ENCODE measurements around the gene DTX1. TPM values are rescaled to one million over a fixed set of nuclear protein-coding genes. Genes with fewer than 3 reads are reported as not detected.

Gene DTX1
- total RNA-seq, result 1 to 10 TPM; 2.8 to 4.1 TPM
- polyA plus RNA-seq, result 1 to 10 TPM in 1 of 3 donors, under 1 TPM in 2; 0.09 to 1.5 (median 0.48) TPM
- total RNA-seq, result 0.22 to 1.1 (median 0.85) reads per million in 6 experiments

DNA sequence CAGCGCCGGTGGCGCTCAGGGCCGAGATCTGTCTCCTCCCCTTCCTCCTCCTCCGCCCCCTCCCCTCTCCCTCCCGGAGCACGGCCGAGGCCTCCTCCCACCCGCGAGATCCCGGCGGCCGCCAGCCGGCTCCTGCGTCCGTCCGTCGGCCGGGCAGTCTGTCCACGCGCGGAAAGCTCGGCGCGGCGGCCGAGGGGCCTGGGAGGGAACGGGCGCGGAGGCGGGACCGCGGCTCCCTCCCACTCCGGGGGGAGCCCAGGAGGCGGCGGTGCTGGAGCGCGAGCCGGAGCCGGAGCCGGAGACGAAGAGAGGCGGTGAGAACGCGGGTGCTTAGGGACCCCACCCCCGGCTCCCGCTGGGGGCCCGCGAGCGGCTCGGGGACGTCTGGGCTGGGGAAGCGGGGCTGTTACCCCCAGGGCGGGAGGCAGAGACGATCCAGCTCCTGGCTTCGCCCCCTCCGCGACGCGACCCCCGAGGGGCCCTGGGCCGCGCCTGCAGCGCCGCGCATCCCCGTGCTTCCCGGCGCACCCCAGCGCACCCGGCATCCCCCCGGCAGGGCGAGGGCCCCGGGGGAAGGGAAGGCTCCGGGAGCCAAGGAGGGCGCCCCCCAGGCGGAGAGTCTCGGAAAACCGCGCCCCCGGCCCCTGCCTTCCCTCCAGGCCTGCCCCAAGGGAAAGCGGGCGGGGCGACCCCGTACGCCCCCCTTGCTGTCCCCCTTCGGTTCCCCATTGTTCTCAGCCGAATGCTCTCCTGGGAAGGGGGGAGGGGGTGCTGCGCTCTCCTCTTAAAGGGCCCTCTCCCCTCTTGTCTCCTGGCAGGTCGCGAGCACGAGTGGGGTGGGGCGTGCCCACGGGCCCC, at the start of gene DTX1:
Gene DTX1, plus strand, starts transcription at position 100 of the 858 bp plus-strand sequence. CDS start 1,463 bp downstream, outside the sequence.
- ATAC-seq (peak; percentile 78 to 91), DNase-seq (peak in 8 of 10 donors; percentile 4 to 39 (median 32))
- Mint-ChIP-seq H3K27me3 (peaks cover 0 to 2% (median 0%) of the 10 kb centered on the region in 5 donors), H3K9me3 (no peaks in the 10 kb centered on the region), H3K27ac (peak within 1 kb of the TSS in 9 of 10 donors; percentile 11 to 77 (median 39)), H3K4me1 (peaks cover 10 to 33% (median 28%) of the 10 kb centered on the region in 4 donors), H3K36me3 (peaks cover 0 to 2% (median 0%) of the 10 kb centered on the region in 3 donors), H3K4me3 (peak within 1 kb of the TSS; percentile 73 to 89 (median 77))
- POLR2A ChIA-PET, result no interaction called here

DNA sequence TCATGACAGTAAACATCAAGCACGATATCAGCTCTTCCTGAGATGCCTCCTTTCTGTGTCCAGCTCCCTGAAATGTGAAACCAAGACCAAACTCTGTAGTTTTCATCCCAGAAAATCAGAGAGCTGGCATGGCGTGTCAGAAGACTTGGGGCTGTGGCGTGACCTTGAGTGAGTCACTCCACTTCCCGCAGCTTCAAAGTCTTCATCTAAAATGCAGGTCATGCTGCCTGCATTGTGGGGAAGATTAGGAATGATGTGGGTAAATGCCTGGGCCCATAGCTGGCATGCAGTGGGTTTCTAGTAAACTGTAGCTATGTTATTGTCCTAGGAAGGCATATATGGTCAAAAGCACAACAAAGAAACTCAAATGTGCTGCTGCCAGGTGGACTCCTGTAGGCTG, 49.4 kb upstream of the DTX1 start:
- H3K36me3 Mint-ChIP-seq, result peaks cover 36 to 94% (median 67%) of the 10 kb centered on the region in 3 donors
- ATAC-seq (no peak), DNase-seq (no peak)
- H3K9me3 Mint-ChIP-seq, result peaks cover 4 to 21% (median 9%) of the 10 kb centered on the region in 9 donors
- no peak overlapping the region for H3K4me3 Mint-ChIP-seq
- POLR2A ChIA-PET, result no interaction called here
- H3K27ac Mint-ChIP-seq, result no peak overlapping the region
- no peaks in the 10 kb centered on the region for H3K27me3 Mint-ChIP-seq
- H3K4me1 Mint-ChIP-seq, result peaks cover 0 to 2% (median 0%) of the 10 kb centered on the region in 4 donors

DNA sequence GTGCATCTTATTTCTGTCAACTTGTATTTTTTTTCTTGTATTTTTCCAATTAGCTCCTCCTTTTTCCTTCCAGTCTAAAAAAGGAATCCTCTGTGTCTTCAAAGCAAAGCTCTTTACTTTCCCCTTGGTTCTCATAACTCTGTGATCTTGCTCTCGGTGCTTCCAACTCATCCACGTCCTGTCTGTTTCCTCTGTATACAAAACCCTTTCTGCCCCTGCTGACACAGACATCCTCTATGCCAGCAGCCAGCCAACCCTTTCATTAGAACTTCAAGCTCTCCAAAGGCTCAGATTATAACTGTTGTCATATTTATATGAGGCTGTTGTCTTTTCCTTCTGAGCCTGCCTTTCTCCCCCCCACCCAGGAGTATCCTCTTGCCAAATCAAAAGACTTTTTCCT, 45.8 kb upstream of the DTX1 start:
- ATAC-seq (no peak), DNase-seq (no peak)
- Mint-ChIP-seq H3K4me1 (peaks cover 0 to 7% (median under 1%) of the 10 kb centered on the region in 4 donors), H3K27me3 (no peaks in the 10 kb centered on the region), H3K36me3 (peaks cover 36 to 60% (median 55%) of the 10 kb centered on the region in 3 donors), H3K4me3 (no peak overlapping the region), H3K9me3 (peaks cover 4 to 21% (median 9%) of the 10 kb centered on the region in 9 donors), H3K27ac (peak overlapping the region in 2 of 10 donors; percentile 20 to 72)
- POLR2A ChIA-PET, result no interaction called here

DNA sequence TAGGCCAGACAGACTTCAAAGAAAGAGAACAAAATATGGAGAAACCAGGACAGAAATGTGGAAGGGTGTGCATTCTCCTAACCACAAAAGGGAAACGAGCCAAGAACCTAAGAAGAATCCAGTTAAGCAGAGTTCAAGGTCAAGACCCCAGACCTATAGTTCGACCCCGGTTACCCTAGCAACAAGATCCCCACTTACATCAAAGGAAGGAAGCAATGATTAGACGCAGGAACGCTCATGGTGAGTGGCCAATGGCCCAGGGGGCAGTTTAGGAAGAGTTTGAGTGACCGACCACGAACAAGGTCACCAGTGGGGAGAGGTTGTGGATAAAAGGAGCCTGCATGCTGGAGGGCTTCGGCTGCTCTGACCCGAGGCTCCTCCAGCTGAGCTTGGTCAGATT, 42.0 kb upstream of the DTX1 start:
- Mint-ChIP-seq H3K9me3 (peaks cover 4 to 21% (median 9%) of the 10 kb centered on the region in 9 donors), H3K4me3 (no peak overlapping the region), H3K27me3 (peaks cover 0 to 4% (median 4%) of the 10 kb centered on the region in 5 donors), H3K4me1 (peaks cover 0 to 7% (median under 1%) of the 10 kb centered on the region in 4 donors), H3K27ac (peak overlapping the region in 1 of 10 donors; percentile 8), H3K36me3 (peaks cover 16 to 27% (median 23%) of the 10 kb centered on the region in 3 donors)
- ATAC-seq (no peak), DNase-seq (no peak)
- POLR2A ChIA-PET, result no interaction called here

DNA sequence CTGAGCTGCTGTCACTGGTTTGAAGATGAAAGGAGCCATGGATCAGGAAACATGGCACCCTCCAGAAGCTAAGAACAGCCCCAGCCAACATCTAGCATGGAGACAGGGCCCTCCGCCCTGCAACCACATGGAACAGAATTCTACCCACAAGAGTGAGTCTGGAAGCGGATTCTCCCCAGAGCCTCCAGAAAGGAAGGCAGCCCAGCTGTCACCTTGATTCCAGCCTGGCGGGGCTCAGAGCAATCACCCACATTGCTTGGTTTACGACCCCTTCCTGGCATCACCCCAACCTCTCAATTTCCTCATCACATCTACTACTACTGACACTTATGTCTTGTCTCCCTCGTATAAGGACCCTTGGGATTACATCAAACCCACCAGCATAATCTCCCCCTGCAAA, 39.7 kb upstream of the DTX1 start:
- no peak for DNase-seq
- peaks cover 0 to 6% (median under 1%) of the 10 kb centered on the region in 4 donors for H3K4me1 Mint-ChIP-seq

DNA sequence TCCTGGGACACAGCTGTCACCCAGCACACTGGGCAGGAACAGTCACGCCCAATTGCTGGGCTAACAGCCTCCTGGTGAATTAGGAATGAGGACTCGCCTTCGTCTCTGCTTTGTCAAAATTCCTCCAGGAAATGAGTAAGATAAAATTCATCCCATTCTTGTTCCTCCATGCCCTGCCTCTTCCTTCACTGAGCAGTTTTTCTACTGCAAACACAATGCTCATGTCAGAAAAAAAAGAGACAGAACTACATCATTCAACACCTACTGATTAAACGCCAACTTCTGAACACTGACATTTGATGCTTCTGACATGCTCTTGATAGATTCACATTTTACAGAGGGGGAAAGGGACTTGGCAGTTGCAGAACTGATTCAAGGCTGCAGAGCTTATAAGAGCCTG, 37.5 kb upstream of the DTX1 start:
- no peak overlapping the region for H3K27ac Mint-ChIP-seq
- peaks cover 0 to 4% (median 0%) of the 10 kb centered on the region in 4 donors for H3K4me1 Mint-ChIP-seq
- H3K36me3 Mint-ChIP-seq, result no peaks in the 10 kb centered on the region

More for the DNA sequence above, 39.7 kb upstream of the DTX1 start:
- no peak overlapping the region for H3K27ac Mint-ChIP-seq
- H3K27me3 Mint-ChIP-seq, result peaks cover 0 to 7% (median 4%) of the 10 kb centered on the region in 5 donors
- no peak for ATAC-seq
- POLR2A ChIA-PET, result no interaction called here
- H3K9me3 Mint-ChIP-seq, result peaks cover 0 to 4% (median 0%) of the 10 kb centered on the region in 9 donors
- H3K36me3 Mint-ChIP-seq, result peaks cover 0 to 4% (median under 1%) of the 10 kb centered on the region in 3 donors
- no peak overlapping the region for H3K4me3 Mint-ChIP-seq

DNA sequence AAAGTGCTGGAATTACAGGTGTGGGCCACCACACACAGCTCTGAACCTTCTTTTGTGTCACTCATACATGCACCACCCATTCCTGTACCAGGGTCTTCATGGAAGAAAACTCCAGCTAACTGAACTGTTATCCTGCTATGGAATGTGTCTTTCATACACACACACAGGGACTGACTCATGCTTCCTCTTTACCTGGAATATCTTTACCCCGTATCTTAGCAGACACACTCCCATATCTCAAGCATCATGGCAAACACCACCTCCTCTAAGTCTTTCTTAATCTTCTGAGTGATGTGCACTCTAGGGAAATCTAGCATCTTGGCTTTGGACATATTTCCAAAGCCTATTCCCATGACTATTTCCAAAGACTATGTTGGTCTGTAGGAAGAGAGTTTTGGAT, 35.0 kb upstream of the DTX1 start:
- Mint-ChIP-seq H3K27me3 (peaks cover 0 to 7% (median 4%) of the 10 kb centered on the region in 5 donors), H3K27ac (no peak overlapping the region), H3K36me3 (no peaks in the 10 kb centered on the region), H3K4me1 (no peaks in the 10 kb centered on the region), H3K4me3 (no peak overlapping the region), H3K9me3 (no peaks in the 10 kb centered on the region)
- no peak for ATAC-seq
- no peak for DNase-seq
- POLR2A ChIA-PET, result no interaction called here

More for the DNA sequence above, 37.5 kb upstream of the DTX1 start:
- Mint-ChIP-seq H3K9me3 (no peaks in the 10 kb centered on the region), H3K27me3 (peaks cover 0 to 7% (median 4%) of the 10 kb centered on the region in 5 donors), H3K4me3 (no peak overlapping the region)
- no peak for ATAC-seq
- POLR2A ChIA-PET, result no interaction called here
- no peak for DNase-seq

DNA sequence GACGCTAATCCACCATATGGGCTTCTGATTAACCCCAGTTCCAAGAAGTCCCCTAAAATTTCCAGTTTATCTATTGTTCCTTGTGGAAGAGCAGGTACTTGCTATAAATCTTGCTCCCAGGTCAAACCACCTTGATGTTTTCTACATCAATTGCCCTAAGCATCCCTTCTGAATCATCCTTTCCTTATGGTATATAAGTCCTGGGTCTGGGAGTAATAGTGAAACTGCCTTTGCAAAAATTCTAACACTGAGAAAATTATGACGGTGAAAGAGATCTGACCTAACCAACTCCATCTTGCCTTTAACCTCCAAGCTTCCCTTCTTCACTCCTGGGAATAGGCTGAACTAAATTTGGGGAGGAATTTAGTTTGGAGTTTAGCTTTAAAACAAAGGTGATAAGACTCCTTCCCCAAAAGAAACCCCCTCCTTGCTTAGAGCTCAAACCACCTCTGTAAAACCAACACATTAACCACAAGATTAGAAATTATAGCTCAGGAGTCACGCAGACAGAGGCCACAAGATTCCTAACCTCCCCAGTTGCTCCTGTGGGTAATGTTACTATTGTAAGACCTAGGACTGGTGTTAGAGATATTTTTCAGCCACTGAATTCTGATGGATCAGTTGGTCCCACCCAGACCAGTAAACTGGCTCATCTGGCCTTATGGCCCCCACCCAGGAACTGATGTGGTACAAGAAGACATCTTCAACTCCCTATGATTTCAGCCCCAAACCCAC, 33.8 kb upstream of the DTX1 start:
- H3K4me3 Mint-ChIP-seq, result no peak overlapping the region
- H3K9me3 Mint-ChIP-seq, result no peaks in the 10 kb centered on the region
- DNase-seq, result no peak
- no peaks in the 10 kb centered on the region for H3K4me1 Mint-ChIP-seq
- ATAC-seq, result no peak
- POLR2A ChIA-PET, result no interaction called here
- H3K27ac Mint-ChIP-seq, result no peak overlapping the region
- peaks cover 0 to 6% (median 0%) of the 10 kb centered on the region in 5 donors for H3K27me3 Mint-ChIP-seq
- no peaks in the 10 kb centered on the region for H3K36me3 Mint-ChIP-seq

GRCh38 chr12:113027726-113028125, 28.8 kb upstream of the DTX1 start:
- no peak overlapping the region for H3K4me3 Mint-ChIP-seq
- H3K36me3 Mint-ChIP-seq, result no peaks in the 10 kb centered on the region
- H3K27ac Mint-ChIP-seq, result peak overlapping the region in 1 of 10 donors; percentile 17
- H3K27me3 Mint-ChIP-seq, result peaks cover 4 to 10% (median 6%) of the 10 kb centered on the region in 5 donors
- peaks cover 2 to 6% (median 3%) of the 10 kb centered on the region in 4 donors for H3K4me1 Mint-ChIP-seq
- H3K9me3 Mint-ChIP-seq, result no peaks in the 10 kb centered on the region
- POLR2A ChIA-PET, result no interaction called here
- DNase-seq (no peak), ATAC-seq (no peak)

GRCh38 chr12:113030875-113031525, 25.5 kb upstream of the DTX1 start:
- DNase-seq, result peak in 2 of 10 donors; percentile 11 to 14
- no peak for ATAC-seq
- H3K27ac Mint-ChIP-seq, result peak overlapping the region in 1 of 10 donors; percentile 1

GRCh38 chr12:113039911-113040445, 16.6 kb upstream of the DTX1 start:
- POLR2A ChIA-PET, result no interaction called here
- no peak for DNase-seq
- H3K4me1 Mint-ChIP-seq, result peaks cover 0 to 8% (median 0%) of the 10 kb centered on the region in 4 donors
- ATAC-seq, result no peak
- no peaks in the 10 kb centered on the region for H3K36me3 Mint-ChIP-seq
- H3K9me3 Mint-ChIP-seq, result no peaks in the 10 kb centered on the region
- peak overlapping the region in 1 of 10 donors; percentile 14 for H3K27ac Mint-ChIP-seq
- peaks cover 0 to 15% (median 8%) of the 10 kb centered on the region in 5 donors for H3K27me3 Mint-ChIP-seq
- H3K4me3 Mint-ChIP-seq, result no peak overlapping the region

More at GRCh38 chr12:113030875-113031525, 25.5 kb upstream of the DTX1 start:
- Mint-ChIP-seq H3K4me1 (peaks cover 2 to 6% (median 3%) of the 10 kb centered on the region in 4 donors), H3K9me3 (no peaks in the 10 kb centered on the region), H3K4me3 (no peak overlapping the region), H3K27me3 (peaks cover 5 to 10% (median 7%) of the 10 kb centered on the region in 5 donors), H3K36me3 (no peaks in the 10 kb centered on the region)
- POLR2A ChIA-PET, result no interaction called here

GRCh38 chr12:113040722-113041171, 15.8 kb upstream of the DTX1 start:
- DNase-seq, result no peak
- Mint-ChIP-seq H3K27me3 (peaks cover 0 to 15% (median 8%) of the 10 kb centered on the region in 5 donors), H3K4me1 (peaks cover 0 to 8% (median under 1%) of the 10 kb centered on the region in 4 donors), H3K9me3 (no peaks in the 10 kb centered on the region), H3K36me3 (no peaks in the 10 kb centered on the region), H3K27ac (no peak overlapping the region), H3K4me3 (no peak overlapping the region)
- no peak for ATAC-seq
- POLR2A ChIA-PET, result no interaction called here

All from naive thymus-derived CD8-positive, alpha-beta T cell (primary cell).